HepG2 (cell line): ENCODE results near the gene PARN. TPM values are rescaled to one million over a fixed set of nuclear protein-coding genes. Genes with fewer than 3 reads are reported as not detected.

Source experiments
- AHR ChIP-seq: IDR thresholded peaks from 2 replicates; pipeline ENCODE4 v1.6.1; 2018; ENCODE audit warnings: missing genetic modification reagents, missing compliant biosample characterization
- ARID5B ChIP-seq: IDR thresholded peaks from 2 replicates; pipeline ENCODE4 v1.4.0; 2020; ENCODE audit warnings: mild to moderate bottlenecking, missing genetic modification reagents
- ARNT2 ChIP-seq: sonication (generic); formaldehyde crosslinking; IDR thresholded peaks from 2 replicates; pipeline ENCODE4 v1.8.0; 2022; ENCODE audit warnings: mild to moderate bottlenecking, low read depth, missing genetic modification reagents, moderate library complexity
- BORCS8-MEF2B ChIP-seq: sonication (generic); formaldehyde crosslinking; IDR thresholded peaks from 2 replicates; pipeline ENCODE4 v1.8.0; 2022; ENCODE audit warnings: mild to moderate bottlenecking, missing genetic modification reagents
- CSRNP1 ChIP-seq: sonication (generic); formaldehyde crosslinking; IDR thresholded peaks from 2 replicates; pipeline ENCODE4 v1.8.1; 2023; ENCODE audit warnings: mild to moderate bottlenecking, missing genetic modification reagents
- FOXC1 ChIP-seq: sonication (generic); formaldehyde crosslinking; IDR thresholded peaks from 2 replicates; pipeline ENCODE4 v1.8.0; 2022; ENCODE audit warnings: mild to moderate bottlenecking, missing genetic modification reagents, borderline replicate concordance
- HOXA3 ChIP-seq: sonication (generic); formaldehyde crosslinking; IDR thresholded peaks from 2 replicates; pipeline ENCODE4 v1.5.0; 2020; ENCODE audit warnings: missing genetic modification reagents
- HOXA5 ChIP-seq: sonication (generic); formaldehyde crosslinking; IDR thresholded peaks from 2 replicates; pipeline ENCODE4 v1.4.0; 2020; ENCODE audit warnings: missing genetic modification reagents
- MED13 ChIP-seq: sonication (generic); formaldehyde crosslinking; IDR thresholded peaks from 2 replicates; pipeline ENCODE4 v1.5.0; 2020; ENCODE audit warnings: missing genetic modification reagents
- MEIS1 ChIP-seq: sonication (generic); formaldehyde crosslinking; IDR thresholded peaks from 2 replicates; pipeline ENCODE4 v1.9.0; 2021; ENCODE audit warnings: mild to moderate bottlenecking, missing genetic modification reagents, moderate library complexity, borderline replicate concordance
- NFKBIZ ChIP-seq: IDR thresholded peaks from 2 replicates; pipeline ENCODE4 v1.6.1; 2018; ENCODE audit warnings: missing genetic modification reagents, missing compliant biosample characterization
- NR2F6 ChIP-seq, 2 experiments: IDR thresholded peaks; 2 replicates each; pipeline ENCODE4 v1.6.1; 2016; ENCODE audit warnings: antibody characterized with exemption in 1 of 2, mild to moderate bottlenecking in 1 of 2
- PCBP1 ChIP-seq: fragments of 200-400 bp; formaldehyde crosslinking; IDR thresholded peaks from 2 replicates; pipeline ENCODE4 v1.6.1; 2017; ENCODE audit warnings: mild to moderate bottlenecking, low read depth, low read length, borderline replicate concordance
- SMYD3 ChIP-seq: sonication (generic); formaldehyde crosslinking; IDR thresholded peaks from 2 replicates; pipeline ENCODE4 v1.8.1; 2023; ENCODE audit warnings: mild to moderate bottlenecking, missing genetic modification reagents
- SRF ChIP-seq: IDR thresholded peaks from 2 replicates; pipeline ENCODE4 v1.6.1; 2011; ENCODE audit warnings: mild to moderate bottlenecking, low read depth, low read length, moderate library complexity
- ZBED4 ChIP-seq: sonication (generic); formaldehyde crosslinking; IDR thresholded peaks from 2 replicates; pipeline ENCODE4 v1.4.0; 2020; ENCODE audit warnings: missing genetic modification reagents, borderline replicate concordance
- ZBTB7B ChIP-seq: sonication (generic); formaldehyde crosslinking; IDR thresholded peaks from 2 replicates; pipeline ENCODE4 v1.4.0; 2020; ENCODE audit warnings: missing genetic modification reagents
- ZNF17 ChIP-seq: sonication (generic); formaldehyde crosslinking; IDR thresholded peaks from 2 replicates; pipeline ENCODE4 v1.5.0; 2020; ENCODE audit warnings: mild to moderate bottlenecking, missing genetic modification reagents
- ZNF20 ChIP-seq: sonication (generic); formaldehyde crosslinking; IDR thresholded peaks from 2 replicates; pipeline ENCODE4 v1.4.0; 2020; ENCODE audit warnings: mild to moderate bottlenecking, moderate library complexity, missing genetic modification reagents
- ZNF343 ChIP-seq: sonication (generic); formaldehyde crosslinking; IDR thresholded peaks from 2 replicates; pipeline ENCODE4 v1.4.0; 2020; ENCODE audit warnings: mild to moderate bottlenecking, missing genetic modification reagents
- ZNF720 ChIP-seq: sonication (generic); formaldehyde crosslinking; IDR thresholded peaks from 2 replicates; pipeline ENCODE4 v1.4.0; 2020; ENCODE audit warnings: missing genetic modification reagents
- polyA plus RNA-seq, 8 experiments: library from polyadenylated mRNA; depleted of rRNA in 3 of 8; stranded (reverse) in 7 of 8; unstranded in 1 of 8; fragments of >200 nt; fragmentation: Illumina TruSeq in 4 of 8; extraction: Trizol in 4 of 8; gene quantifications; 2 replicates each; pipeline versions ENCODE4 v1.2.1 to v1.2.3, GENCODE V29; 2011 to 2016; ENCODE audit warnings: low read depth in 4 of 8, missing spikeins in 1 of 8, mixed read lengths in 1 of 8; ENCODE audit not compliant: insufficient read depth in 1 of 8
- total RNA-seq, 5 experiments: library from RNA; depleted of rRNA; stranded (reverse); fragments of >200 nt; fragmentation: Illumina TruSeq; extraction: Trizol; gene quantifications; 2 replicates each; pipeline ENCODE4 v1.2.3, GENCODE V29; 2016; ENCODE audit warnings: low read depth in 1 of 5

PARN gene
- total and polyA plus RNA-seq, 2 of the 13 experiments (the other 11 are each of a cell fraction or from before 2014, with no cell fraction given): 13.3 to 47.6 TPM

DNA sequence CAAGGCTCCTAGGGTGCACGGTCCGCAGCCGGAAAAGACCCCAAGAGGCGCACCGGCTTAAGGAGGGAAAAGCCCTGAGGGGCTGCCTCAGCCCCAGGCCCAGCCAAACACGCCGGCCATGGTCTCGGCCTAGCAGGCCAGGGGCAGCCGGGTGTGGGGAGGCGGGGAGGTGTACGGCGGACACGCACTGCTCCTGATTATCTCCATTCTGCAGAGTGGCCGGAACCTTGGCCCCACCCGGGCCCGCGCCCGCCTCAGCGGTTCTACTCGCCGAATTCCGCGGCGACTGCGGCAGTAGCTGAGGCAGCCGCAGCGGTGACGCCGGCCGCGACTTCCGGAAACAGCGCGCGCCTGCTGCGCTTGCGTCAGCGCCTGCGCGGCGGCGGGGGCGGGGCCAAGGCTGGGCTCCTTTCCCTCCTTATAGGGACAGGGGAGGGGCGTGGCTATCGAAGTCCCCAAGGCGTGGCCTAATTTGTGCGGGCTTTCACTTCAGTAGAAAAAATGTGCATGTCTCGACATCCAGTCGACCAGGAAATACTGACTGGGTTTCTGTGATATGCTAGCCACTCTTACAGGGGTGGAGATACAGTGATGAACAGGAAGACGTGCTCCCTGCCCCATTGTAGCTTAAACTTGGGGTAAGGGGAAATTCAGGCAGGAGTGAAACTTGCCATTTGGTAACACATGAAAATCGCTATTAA lies at the start of gene PARN (continued):
- TF ChIP-seq ZNF17 (CRISPR knock-in tag) (peak; percentile 81; the same call in 1 of the 2 replicates), ZBTB7B (CRISPR knock-in tag) (peak; percentile 62; the same call in 1 of the 2 replicates), CSRNP1 (CRISPR knock-in tag) (peak; percentile 96; the same call in 1 of the 2 replicates), HOXA5 (CRISPR knock-in tag) (peak; percentile 91), MEIS1 (peak; percentile 85; the same call in 1 of the 2 replicates), FOXC1 (CRISPR knock-in tag) (peak; percentile 95; the same call in 1 of the 2 replicates), ARNT2 (CRISPR knock-in tag) (peak; percentile 93), NR2F6 (IDR thresholded peaks at IDR 0.05) (no peak), NR2F6 (CRISPR knock-in tag; IDR thresholded peaks at IDR 0.05) (no peak), HOXA3 (CRISPR knock-in tag) (peak; percentile 97), AHR (peak; percentile 96), ZNF20 (peak; percentile 84), ARID5B (CRISPR knock-in tag) (peak; percentile 81), PCBP1 (0 out of 2 replicates have a peak, but pooled peaks have one; percentile 69), ZBED4 (CRISPR knock-in tag) (peak; percentile 68; the same call in 1 of the 2 replicates), ZNF720 (CRISPR knock-in tag) (no peak), BORCS8-MEF2B (CRISPR knock-in tag) (peak; percentile 89), ZNF343 (peak; percentile 96), NFKBIZ (CRISPR knock-in tag) (peak; percentile 56; the same call in 1 of the 2 replicates), SRF (peak; percentile 95), MED13 (CRISPR knock-in tag) (peak; percentile 46; the same call in 1 of the 2 replicates), SMYD3 (CRISPR knock-in tag) (peak; percentile 83)
